Endometrial microvascular endothelial cells (primary cell): Measurements from ENCODE around the gene IFNB1. TPM values are rescaled to one million over a fixed set of nuclear protein-coding genes. Genes with fewer than 3 reads are reported as not detected.

Source experiments
- in situ Hi-C: cut with HindIII; loops from 2 replicates; pipeline ENCODE4 v1.10.0; 2017; ENCODE audit warnings: low sequenced_read_pairs, low pct_unique_long_range_greater_than_20kb; ENCODE audit errors: inconsistent ontology term
- total RNA-seq: library from RNA; depleted of rRNA; stranded (reverse); fragments of >200 nt; gene quantifications from one replicate; pipeline ENCODE4 v1.2.3, GENCODE V29; 2015; ENCODE audit errors: inconsistent ontology term

The IFNB1 gene
- not detected for total RNA-seq

DNA sequence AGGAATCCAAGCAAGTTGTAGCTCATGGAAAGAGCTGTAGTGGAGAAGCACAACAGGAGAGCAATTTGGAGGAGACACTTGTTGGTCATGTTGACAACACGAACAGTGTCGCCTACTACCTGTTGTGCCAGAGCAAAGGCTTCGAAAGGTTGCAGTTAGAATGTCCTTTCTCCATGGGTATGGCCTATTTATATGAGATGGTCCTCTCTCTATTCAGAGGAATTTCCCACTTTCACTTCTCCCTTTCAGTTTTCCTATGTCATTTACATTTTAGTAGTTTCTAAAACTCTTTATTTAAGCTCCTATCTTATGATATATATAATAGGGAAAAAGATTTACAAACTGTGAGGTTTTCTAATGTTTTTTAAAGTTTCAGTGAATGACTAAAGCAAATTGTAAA is at the start of gene IFNB1:
Gene IFNB1, minus strand, starts transcription at position 162 of the 400 bp plus-strand sequence. Its CDS starts 73 bp downstream, at position 89.
- in situ Hi-C loops: no loop called here

DNA sequence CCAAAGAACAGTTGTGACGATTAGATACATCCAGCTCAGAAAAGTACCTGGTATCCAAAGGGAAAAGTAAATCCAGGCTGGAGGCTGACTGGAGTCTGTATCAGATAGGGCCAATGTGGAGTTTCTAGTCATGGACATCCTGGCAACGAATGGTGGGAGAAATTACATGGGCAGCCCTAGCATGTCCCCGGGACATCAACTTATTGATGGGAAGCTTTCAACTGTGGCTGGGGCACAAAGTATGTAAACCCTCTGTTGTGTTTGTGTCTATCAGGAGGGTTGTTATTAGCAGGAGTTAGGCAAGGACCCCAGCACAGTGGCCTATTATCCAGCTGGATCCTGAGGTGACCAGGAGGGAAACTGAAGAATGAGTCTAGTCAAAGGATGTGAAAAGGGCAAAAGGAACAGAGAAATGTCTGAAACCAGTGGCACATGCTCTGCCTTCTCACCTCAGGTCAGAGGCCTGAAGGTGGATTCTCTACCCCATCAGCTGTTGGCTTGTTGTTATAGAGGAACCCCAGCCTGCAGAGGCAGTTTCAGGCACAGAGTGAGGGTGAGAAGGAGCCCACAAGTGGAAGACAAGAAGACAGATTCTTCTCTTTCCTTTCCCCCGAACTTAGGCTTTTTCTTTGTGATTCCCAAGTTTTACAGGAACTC is 44.0 kb upstream of the IFNB1 start:
- in situ Hi-C loops: no loop called here

- in situ Hi-C loops: no loop called here
Measured at GRCh38 chr9:21121079-21121478, 43.3 kb upstream of the IFNB1 start.

GRCh38 chr9:21119093-21119770 is 41.5 kb upstream of the IFNB1 start:
- in situ Hi-C loops: no loop called here

DNA sequence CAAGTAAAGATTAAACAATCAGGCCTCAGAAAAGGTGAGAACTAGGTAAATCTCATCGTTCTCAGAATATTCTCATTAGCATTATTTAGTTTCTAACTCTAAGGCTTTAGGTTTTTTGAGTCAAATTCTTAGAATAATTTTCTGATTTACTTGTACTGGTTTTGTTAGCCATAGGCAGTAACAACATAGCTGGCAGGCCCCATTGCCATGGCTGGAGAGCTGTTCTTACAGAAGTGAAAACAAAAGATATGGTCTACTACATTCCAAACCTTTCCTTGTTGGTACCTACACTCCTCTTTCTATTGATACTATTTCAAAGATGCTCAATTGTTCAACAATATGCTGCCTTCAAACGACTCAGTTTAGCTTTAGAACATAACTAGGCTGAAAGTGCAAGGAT is 36.6 kb upstream of the IFNB1 start:
- in situ Hi-C loops: no loop called here

GRCh38 chr9:21110708-21111576 is 33.2 kb upstream of the IFNB1 start:
- in situ Hi-C loops: no loop called here

DNA sequence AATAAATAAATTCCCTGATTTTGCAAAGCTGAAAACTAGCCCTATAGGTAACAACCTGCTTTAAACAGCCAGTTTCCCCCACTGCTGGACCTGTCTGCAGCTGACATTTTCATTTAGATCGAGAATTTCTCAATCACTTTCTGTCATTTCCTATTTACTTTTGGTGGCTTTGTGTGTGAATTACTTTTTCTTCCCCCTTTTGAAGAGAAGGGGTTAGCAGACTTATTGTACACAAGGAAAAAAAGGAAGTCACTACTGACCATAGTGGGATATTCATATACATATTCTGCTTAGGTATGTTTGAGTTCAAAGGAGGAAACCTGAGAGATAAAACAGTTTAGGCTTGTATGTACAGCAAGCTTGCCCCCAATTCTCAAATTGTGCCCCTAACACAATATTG is 27.0 kb upstream of the IFNB1 start:
- in situ Hi-C loops: no loop called here

DNA sequence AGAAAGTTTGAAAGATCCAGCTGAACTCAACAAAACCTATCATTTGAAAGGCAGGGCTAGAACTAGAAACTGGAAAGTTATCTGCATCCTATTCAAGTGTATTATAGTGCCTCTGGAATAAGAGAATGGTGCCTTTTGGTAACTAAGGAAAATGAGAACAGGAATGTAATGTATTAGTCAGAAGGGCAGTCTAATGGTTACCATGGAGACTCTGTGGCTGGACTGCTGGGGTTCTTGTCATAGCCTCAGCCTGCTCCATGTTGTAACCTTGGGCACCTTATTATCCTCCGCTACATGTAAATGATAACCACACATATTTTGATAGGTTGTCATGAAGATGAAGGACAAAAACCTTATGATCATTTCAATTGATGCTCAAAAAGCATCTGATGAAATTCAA is 24.6 kb upstream of the IFNB1 start:
- in situ Hi-C loops: no loop called here

DNA sequence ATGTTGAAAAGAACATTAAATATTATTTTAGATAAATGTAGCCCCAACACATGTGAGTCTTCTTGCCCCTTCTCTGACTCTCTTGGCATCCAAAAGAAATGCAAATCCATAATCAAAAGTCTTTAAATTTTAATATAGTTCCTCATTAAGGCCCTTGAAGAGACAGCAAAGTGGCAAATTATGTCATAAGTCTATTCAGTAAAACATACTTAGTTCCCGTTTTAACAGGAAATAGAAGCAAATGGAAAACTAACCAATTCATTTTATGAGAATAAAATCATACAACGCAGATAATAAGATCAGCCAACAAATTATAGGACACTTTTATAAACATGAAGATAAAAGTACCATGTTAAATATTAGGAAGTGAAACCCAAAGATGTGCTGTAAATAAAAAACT is 20.1 kb upstream of the IFNB1 start:
- in situ Hi-C loops: no loop called here

DNA sequence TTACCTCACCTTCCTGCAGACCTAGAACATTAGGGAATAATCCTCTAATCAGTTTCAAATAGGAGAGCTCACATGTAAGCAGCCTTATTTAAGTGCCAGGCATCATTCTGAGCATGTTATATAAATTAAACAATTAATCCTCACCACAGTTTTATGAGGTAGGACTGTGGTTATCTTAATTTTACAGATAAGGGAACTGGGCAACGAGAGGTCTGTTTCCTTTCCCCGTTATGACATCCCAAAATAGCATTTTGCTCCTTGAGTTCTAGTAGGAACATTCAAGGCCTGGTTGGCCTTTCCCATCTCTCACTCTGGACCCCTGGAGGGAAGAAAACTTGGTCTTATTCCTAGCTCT is 19.1 kb upstream of the IFNB1 start:
- in situ Hi-C loops: no loop called here

DNA sequence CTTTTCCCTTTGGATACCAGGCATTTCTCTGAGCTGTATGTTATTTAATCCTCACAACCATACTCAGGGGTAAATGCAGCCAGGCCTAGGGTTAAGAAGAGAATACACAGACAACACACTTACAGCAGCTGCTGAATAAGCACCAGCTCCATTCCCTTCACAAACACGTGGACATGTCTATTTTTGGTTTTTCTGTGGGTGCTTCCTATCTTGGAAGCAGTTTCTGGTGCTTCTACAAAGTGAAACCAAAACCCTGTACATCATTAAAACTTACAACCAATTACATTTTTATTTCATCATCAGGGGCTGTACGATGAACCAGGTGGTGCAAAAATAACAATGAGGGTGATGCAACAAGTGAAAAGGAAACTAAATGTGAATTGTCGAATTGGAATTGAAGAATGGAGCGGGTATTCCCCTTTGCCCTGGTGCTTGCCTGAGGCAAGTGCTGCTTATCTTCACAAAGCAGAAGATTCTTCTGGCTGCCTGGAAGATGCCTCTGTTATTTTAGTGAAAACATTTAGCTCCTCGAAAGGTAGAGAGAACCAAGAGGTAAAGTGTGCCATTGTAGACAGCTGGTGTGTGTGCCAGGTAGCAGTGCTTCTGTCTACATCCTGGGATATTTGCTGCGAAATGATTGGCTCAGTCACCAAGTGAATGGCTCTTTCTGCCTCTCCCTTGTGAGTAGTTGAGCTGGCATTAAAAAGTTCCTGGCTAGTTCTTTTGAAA is 18.6 kb upstream of the IFNB1 start:
- in situ Hi-C loops: no loop called here

DNA sequence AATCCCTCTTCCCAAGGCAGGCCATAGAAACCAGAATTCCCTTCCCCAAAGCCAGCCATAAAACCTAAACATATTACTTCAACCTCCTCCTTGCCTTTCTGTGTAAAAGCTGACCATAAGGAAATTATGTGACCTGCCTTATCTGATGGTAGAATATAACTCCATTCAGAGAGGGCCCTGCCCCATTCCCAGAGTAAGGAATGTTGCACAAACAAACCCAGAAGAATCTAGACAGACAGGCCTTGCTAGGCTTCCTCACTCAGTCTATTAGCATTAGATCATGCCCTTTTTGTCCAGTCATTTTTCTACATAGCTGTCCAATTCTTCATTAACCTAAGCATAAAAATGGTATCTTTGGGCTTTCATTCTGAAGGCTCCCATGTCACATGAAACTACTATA is 17.8 kb upstream of the IFNB1 start:
- in situ Hi-C loops: no loop called here

DNA sequence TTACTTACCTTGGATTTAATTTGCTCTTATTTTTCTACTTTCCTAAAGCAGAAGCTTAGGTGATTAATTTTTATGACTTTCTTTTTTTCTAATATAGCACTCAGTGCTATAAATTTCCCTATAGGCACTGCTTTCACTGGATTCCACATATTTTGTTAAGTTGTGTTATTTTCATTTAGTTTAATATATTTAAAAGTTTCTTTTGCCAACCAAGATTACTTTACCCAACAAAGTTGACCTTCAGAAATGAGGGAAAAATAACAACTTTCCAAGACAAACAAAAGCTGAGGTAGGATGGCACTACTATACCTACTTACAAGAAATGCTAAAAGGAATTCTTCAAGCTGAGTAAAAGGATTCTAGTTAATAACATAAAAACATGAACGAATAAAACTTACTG is 8.8 kb upstream of the IFNB1 start:
- in situ Hi-C loops: no loop called here

- in situ Hi-C loops: no loop called here
Measured at GRCh38 chr9:21085005-21085404, 7.3 kb upstream of the IFNB1 start.

DNA sequence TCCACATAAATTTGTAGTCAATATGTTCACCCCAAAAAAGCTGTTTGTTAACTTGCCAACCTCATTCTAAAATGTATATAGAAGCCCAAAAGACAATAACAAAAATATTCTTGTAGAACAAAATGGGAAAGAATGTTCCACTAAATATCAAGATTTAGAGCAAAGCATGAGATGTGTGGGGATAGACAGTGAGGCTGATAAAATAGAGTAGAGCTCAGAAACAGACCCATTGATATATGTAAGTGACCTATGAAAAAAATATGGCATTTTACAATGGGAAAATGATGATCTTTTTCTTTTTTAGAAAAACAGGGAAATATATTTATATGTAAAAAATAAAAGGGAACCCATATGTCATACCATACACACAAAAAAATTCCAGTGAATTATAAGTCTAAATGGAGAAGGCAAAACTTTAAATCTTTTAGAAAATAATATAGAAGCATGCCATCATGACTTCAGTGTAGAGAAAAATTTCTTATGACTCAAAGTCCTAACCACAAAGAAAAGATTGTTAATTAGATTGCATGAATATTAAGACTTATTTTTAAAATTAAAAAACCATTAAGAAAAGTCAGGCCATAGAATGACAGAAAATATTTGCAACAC is 6.6 kb upstream of the IFNB1 start:
- in situ Hi-C loops: no loop called here

DNA sequence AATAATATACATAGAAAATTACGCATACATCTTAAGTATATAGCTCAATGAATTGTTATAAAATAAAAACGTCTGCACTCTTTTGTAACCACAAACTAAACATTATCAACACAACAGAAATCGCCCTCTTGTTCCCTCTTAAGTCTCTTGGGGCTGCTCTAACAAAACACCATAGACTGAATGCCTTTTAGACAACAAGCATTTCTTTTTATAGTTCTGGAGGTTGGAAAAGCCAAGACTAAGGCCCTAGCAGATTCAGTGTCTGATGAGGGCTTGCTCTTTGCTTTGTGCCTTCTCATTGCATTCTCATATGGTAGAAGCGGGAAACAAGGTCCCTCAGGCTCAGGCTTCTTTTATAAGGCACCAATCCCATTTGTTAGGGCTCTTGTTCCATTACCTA is 4.9 kb upstream of the IFNB1 start:
- in situ Hi-C loops: no loop called here

- in situ Hi-C loops: no loop called here
Measured at GRCh38 chr9:21081999-21082398, 4.3 kb upstream of the IFNB1 start.

DNA sequence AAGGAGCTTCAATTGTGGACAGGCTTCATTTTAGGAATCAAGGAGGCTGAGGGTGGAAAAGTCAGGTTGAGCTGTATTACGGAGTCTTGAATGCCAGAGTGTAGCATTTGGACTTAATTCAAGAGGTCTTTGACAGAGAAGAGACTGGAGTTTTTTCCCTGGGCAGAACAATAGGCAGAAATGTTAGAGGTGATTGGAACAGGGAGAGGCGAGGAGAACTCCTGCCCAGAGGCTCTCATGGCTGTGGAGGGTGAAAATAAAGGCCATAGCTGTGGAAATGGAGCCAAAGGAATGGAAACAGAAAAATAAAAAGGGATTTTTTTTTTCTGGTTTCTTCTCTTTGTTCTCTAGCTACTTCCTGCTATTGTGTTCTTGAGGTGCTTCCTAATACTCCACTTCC is 3.7 kb upstream of the IFNB1 start:
- in situ Hi-C loops: no loop called here

GRCh38 chr9:21080793-21081192 is 3.1 kb upstream of the IFNB1 start:
- in situ Hi-C loops: no loop called here
